Measurements from ENCODE around the gene CCDC60. TPM values are rescaled to one million over a fixed set of nuclear protein-coding genes. Genes with fewer than 3 reads are reported as not detected.

CCDC60 gene
- polyA plus RNA-seq, 3 donors: not detected

DNA sequence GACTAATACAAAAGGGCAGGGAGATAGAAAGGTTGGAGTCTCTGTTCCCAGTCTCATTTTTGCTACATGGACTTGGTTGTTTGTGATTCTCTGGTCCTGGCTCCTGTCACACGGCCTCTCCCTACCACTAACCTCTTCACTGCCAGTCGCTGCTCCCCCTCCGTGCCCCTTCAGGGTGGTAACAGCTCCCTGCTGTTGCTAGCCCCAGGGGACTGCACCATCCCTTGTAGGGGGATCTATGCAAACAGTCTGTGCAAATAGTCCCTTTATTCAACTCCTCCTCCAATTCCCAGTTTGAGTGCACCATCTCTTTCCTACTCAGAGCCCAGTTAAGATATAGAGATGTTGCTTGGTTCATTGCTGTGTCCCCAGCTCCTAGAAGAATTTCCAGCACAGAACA, 51.1 kb downstream of the CCDC60 start:
- H3K36me3 ChIP-seq (replicated peaks in 1 of 2; ENCODE audit: control insufficient read depth in 1 of 2, insufficient read depth in 2 of 2, low read length in 2 of 2): no peaks in the 10 kb centered on the region
- no peak overlapping the region for H3K4me2 ChIP-seq (replicated peaks; ENCODE audit: extremely low read depth, low read length, poor library complexity, severe bottlenecking)
- Mint-ChIP-seq H3K9me3 (peaks cover 3 to 13% (median 6%) of the 10 kb centered on the region in 7 donors), H3K36me3 (no peaks in the 10 kb centered on the region), H3K4me1 (no peaks in the 10 kb centered on the region), H3K4me3 (no peak overlapping the region), H3K27ac (no peak overlapping the region), H3K27me3 (ENCODE audit: low read depth in 3 of 3) (peaks cover 0 to 3% (median 2%) of the 10 kb centered on the region in 3 donors)
- no CpG with 5 or more reads among the region's 3 CpGs for WGBS (ENCODE audit: insufficient coverage)
- no peaks in the 10 kb centered on the region for H3K79me2 ChIP-seq (ENCODE audit: insufficient read depth, low read length)
- DNase-seq: no peak
- TF ChIP-seq, protein P1, sequence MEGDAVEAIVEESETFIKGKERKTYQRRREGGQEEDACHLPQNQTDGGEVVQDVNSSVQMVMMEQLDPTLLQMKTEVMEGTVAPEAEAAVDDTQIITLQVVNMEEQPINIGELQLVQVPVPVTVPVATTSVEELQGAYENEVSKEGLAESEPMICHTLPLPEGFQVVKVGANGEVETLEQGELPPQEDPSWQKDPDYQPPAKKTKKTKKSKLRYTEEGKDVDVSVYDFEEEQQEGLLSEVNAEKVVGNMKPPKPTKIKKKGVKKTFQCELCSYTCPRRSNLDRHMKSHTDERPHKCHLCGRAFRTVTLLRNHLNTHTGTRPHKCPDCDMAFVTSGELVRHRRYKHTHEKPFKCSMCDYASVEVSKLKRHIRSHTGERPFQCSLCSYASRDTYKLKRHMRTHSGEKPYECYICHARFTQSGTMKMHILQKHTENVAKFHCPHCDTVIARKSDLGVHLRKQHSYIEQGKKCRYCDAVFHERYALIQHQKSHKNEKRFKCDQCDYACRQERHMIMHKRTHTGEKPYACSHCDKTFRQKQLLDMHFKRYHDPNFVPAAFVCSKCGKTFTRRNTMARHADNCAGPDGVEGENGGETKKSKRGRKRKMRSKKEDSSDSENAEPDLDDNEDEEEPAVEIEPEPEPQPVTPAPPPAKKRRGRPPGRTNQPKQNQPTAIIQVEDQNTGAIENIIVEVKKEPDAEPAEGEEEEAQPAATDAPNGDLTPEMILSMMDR (IDR thresholded peaks at IDR 0.05): no peak
- H3K4me3 ChIP-seq (replicated peaks in 1 of 3; ENCODE audit: low read depth in 2 of 3, low read length in 3 of 3): no peak overlapping the region
- no peak overlapping the region for H3K9ac ChIP-seq (ENCODE audit: insufficient read depth, low read length, poor library complexity, severe bottlenecking)
- no peaks in the 10 kb centered on the region for H4K20me1 ChIP-seq (ENCODE audit: insufficient read depth, low read length)
- intact Hi-C loops (cut with micrococcal nuclease): no loop called here
- peaks cover 0 to 2% of the 10 kb centered on the region in 2 donors for H3K27me3 ChIP-seq (ENCODE audit: control insufficient read depth in 2 of 2, insufficient read depth in 2 of 2, low read length in 2 of 2)
- H3K4me1 ChIP-seq (ENCODE audit: control insufficient read depth in 1 of 2, insufficient read depth in 2 of 2, low read length in 2 of 2): no peaks in the 10 kb centered on the region
- H3K27ac ChIP-seq (ENCODE audit: low read depth in 1 of 2, low read length in 2 of 2): no peak overlapping the region
- no peak overlapping the region for H2AFZ ChIP-seq (ENCODE audit: insufficient read depth, low read depth, low read length, poor library complexity, severe bottlenecking)
- peaks cover 0 to 6% of the 10 kb centered on the region in 2 donors for H3K9me3 ChIP-seq (replicated peaks in 1 of 2; ENCODE audit: control insufficient read depth in 1 of 2, insufficient read depth in 1 of 2, low read length in 2 of 2)

DNA sequence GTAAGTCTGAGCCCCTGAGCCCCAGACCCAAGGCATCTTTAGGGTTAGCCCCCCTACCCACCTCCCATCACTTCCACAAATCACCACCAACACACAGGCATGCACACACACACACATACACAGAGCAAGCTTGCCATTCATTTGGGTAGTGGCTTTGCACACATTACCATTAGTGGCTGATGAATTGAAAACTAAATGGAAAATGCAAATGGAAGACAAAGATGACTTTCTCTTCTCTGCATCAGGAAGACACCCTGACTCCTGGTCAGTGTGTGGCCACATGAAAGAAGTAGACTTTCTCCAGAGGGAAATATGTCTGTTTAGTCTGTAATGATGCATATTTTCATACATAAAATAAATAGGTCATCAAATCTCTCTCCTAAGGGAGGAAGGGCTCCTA, 55.2 kb downstream of the CCDC60 start:
- no peak overlapping the region for H3K9ac ChIP-seq (ENCODE audit: insufficient read depth, low read length, poor library complexity, severe bottlenecking)
- TF ChIP-seq, protein P1 (IDR thresholded peaks at IDR 0.05): no peak
- no peaks in the 10 kb centered on the region for H3K36me3 Mint-ChIP-seq
- no peak overlapping the region for H3K4me3 Mint-ChIP-seq
- H4K20me1 ChIP-seq (ENCODE audit: insufficient read depth, low read length): no peaks in the 10 kb centered on the region
- peaks cover 0 to 4% (median 3%) of the 10 kb centered on the region in 3 donors for H3K27me3 Mint-ChIP-seq (ENCODE audit: low read depth in 3 of 3)
- no peaks in the 10 kb centered on the region for H3K9me3 ChIP-seq (replicated peaks in 1 of 2; ENCODE audit: control insufficient read depth in 1 of 2, insufficient read depth in 1 of 2, low read length in 2 of 2)
- H2AFZ ChIP-seq (ENCODE audit: insufficient read depth, low read depth, low read length, poor library complexity, severe bottlenecking): no peak overlapping the region
- H3K27ac Mint-ChIP-seq: no peak overlapping the region
- H3K4me2 ChIP-seq (replicated peaks; ENCODE audit: extremely low read depth, low read length, poor library complexity, severe bottlenecking): no peak overlapping the region
- no peak for DNase-seq
- intact Hi-C loops (cut with micrococcal nuclease): no loop called here
- H3K4me1 Mint-ChIP-seq: no peaks in the 10 kb centered on the region
- H3K27me3 ChIP-seq (ENCODE audit: control insufficient read depth in 2 of 2, insufficient read depth in 2 of 2, low read length in 2 of 2): peaks cover 0 to 2% of the 10 kb centered on the region in 2 donors
- no peak overlapping the region for H3K27ac ChIP-seq (ENCODE audit: low read depth in 1 of 2, low read length in 2 of 2)
- no peak overlapping the region for H3K4me3 ChIP-seq (replicated peaks in 1 of 3; ENCODE audit: low read depth in 2 of 3, low read length in 3 of 3)
- peaks cover 0 to 6% (median 0%) of the 10 kb centered on the region in 7 donors for H3K9me3 Mint-ChIP-seq
- H3K4me1 ChIP-seq (ENCODE audit: control insufficient read depth in 1 of 2, insufficient read depth in 2 of 2, low read length in 2 of 2): no peaks in the 10 kb centered on the region
- no peaks in the 10 kb centered on the region for H3K79me2 ChIP-seq (ENCODE audit: insufficient read depth, low read length)
- no peaks in the 10 kb centered on the region for H3K36me3 ChIP-seq (replicated peaks in 1 of 2; ENCODE audit: control insufficient read depth in 1 of 2, insufficient read depth in 2 of 2, low read length in 2 of 2)

Measured in CD14-positive monocyte (primary cell).